Keratinocyte (primary cell): ENCODE results near the gene SLC1A3. TPM values are rescaled to one million over a fixed set of nuclear protein-coding genes. Genes with fewer than 3 reads are reported as not detected.

Experiments
- DNase-seq: peaks from one replicate; pipeline ENCODE4 v3.0.0-alpha.2; 2011; ENCODE audit warnings: low read depth, missing footprints, low spot score
- FAIRE-seq: peaks from 2 replicates; lab custom pipeline; 2011; peaks lifted over from hg19 to GRCh38; lab: Jason Lieb, UNC
- H2AFZ ChIP-seq: 2 replicates; pipeline ENCODE4 v1.6.0; 2012; ENCODE audit warnings: low read length, control low read depth, inconsistent platforms; ENCODE audit not compliant: control insufficient read depth
- H3K27ac ChIP-seq: 2 replicates; pipeline ENCODE4 v1.5.1; 2011; ENCODE audit warnings: low read length; ENCODE audit not compliant: control insufficient read depth, insufficient read depth
- H3K27me3 ChIP-seq: 3 replicates; pipeline ENCODE4 v1.6.0; 2011; ENCODE audit warnings: low read length; ENCODE audit not compliant: control insufficient read depth, insufficient read depth; ENCODE audit errors: extremely low read depth
- H3K36me3 ChIP-seq, 2 experiments: 2 replicates in 1 of 2; 3 replicates in 1 of 2; pipeline ENCODE4 v1.5.1; 2011; ENCODE audit warnings: low read length in 2 of 2, mild to moderate bottlenecking in 1 of 2; ENCODE audit not compliant: control insufficient read depth in 2 of 2, insufficient read depth in 2 of 2; ENCODE audit errors: extremely low read depth in 1 of 2
- H3K4me1 ChIP-seq: 3 replicates; pipeline ENCODE4 v1.5.1; 2011; ENCODE audit warnings: low read length; ENCODE audit not compliant: control insufficient read depth, insufficient read depth; ENCODE audit errors: extremely low read depth
- H3K4me2 ChIP-seq: 3 replicates; pipeline ENCODE4 v1.6.0; 2011; ENCODE audit warnings: low read depth, low read length; ENCODE audit not compliant: control insufficient read depth, insufficient read depth; ENCODE audit errors: extremely low read depth
- H3K4me3 ChIP-seq, 3 experiments: fragments of 200-600 bp in 1 of 3; sonication (generic) in 1 of 3; 2 replicates in 2 of 3; 3 replicates in 1 of 3; pipeline ENCODE4 v1.5.1; 2011 to 2016; ENCODE audit warnings: low read length in 3 of 3, mild to moderate bottlenecking in 3 of 3, control low read depth in 2 of 3, inconsistent platforms in 1 of 3, low read depth in 1 of 3, mixed read lengths in 1 of 3, mixed run types in 1 of 3, moderate library complexity in 1 of 3; ENCODE audit not compliant: control insufficient read depth in 2 of 3, insufficient read depth in 2 of 3; ENCODE audit errors: extremely low read depth in 1 of 3
- H3K79me2 ChIP-seq: 2 replicates; pipeline ENCODE4 v1.6.0; 2012; ENCODE audit warnings: low read length; ENCODE audit not compliant: control insufficient read depth, insufficient read depth
- H3K9ac ChIP-seq: 3 replicates; pipeline ENCODE4 v1.6.0; 2011; ENCODE audit warnings: low read length; ENCODE audit not compliant: control insufficient read depth, insufficient read depth; ENCODE audit errors: extremely low read depth
- H3K9me1 ChIP-seq: 3 replicates; pipeline ENCODE4 v1.6.0; 2011; ENCODE audit warnings: low read length; ENCODE audit not compliant: control insufficient read depth, insufficient read depth; ENCODE audit errors: extremely low read depth
- H3K9me3 ChIP-seq: 2 replicates; pipeline ENCODE4 v1.5.1; 2012; ENCODE audit warnings: low read depth, low read length; ENCODE audit not compliant: control insufficient read depth
- H4K20me1 ChIP-seq: 3 replicates; pipeline ENCODE4 v1.6.0; 2011; ENCODE audit warnings: low read length; ENCODE audit not compliant: control insufficient read depth, insufficient read depth; ENCODE audit errors: extremely low read depth
- CTCF ChIP-seq, 3 experiments: IDR thresholded peaks in 1 of 3; conservative IDR thresholded peaks in 1 of 3; optimal IDR thresholded peaks in 1 of 3; 2 replicates in 2 of 3; 3 replicates in 1 of 3; pipeline versions ENCODE3 to v1.5.1; 2011; ENCODE audit warnings: low read length in 3 of 3, mild to moderate bottlenecking in 3 of 3, moderate library complexity in 2 of 3, control low read depth in 1 of 3, inconsistent platforms in 1 of 3; ENCODE audit not compliant: insufficient read depth in 2 of 3; ENCODE audit errors: extremely low read depth in 1 of 3
- EZH2 ChIP-seq: IDR thresholded peaks from one replicate; pipeline ENCODE4 v1.6.1; 2012; ENCODE audit warnings: inconsistent platforms, mild to moderate bottlenecking, low read length, moderate library complexity
- dilution Hi-C: fragments of 300-500 bp; cut with MboI; formaldehyde crosslinking; loops from one replicate; pipeline ENCODE4 v1.7.0; 2020; ENCODE audit warnings: low sequenced_read_pairs; ENCODE audit not compliant: extremely low pct_ligation_motif_present
- polyA plus RNA-seq, 5 experiments: library from polyadenylated mRNA; depleted of rRNA in 3 of 5; stranded (reverse) in 3 of 5; stranded (forward) in 1 of 5; unstranded in 1 of 5; fragments of >200 nt; gene quantifications; 1 replicate in 1 of 5; 2 replicates in 3 of 5; 3 replicates in 1 of 5; pipeline versions ENCODE4 v1.2.1 to v1.2.3, GENCODE V29; 2011 to 2012; ENCODE audit warnings: missing spikeins in 2 of 5, low read depth in 1 of 5, low replicate concordance in 1 of 5

SLC1A3 gene
- polyA plus RNA-seq, 1 donor (not counting 4 experiments of a cell fraction or from before 2014, with no cell fraction given), result 22.2 TPM

- dilution Hi-C loops, result no loop called here
- Histone ChIP-seq H3K9me3 (no peaks in the 10 kb centered on the region), H3K4me1 (peaks cover 63% of the 10 kb centered on the region), H3K36me3 (no peaks in the 10 kb centered on the region), H3K4me3 (no peak overlapping the region), H3K9me1 (no peaks in the 10 kb centered on the region), H4K20me1 (no peaks in the 10 kb centered on the region), H3K79me2 (no peaks in the 10 kb centered on the region), H2AFZ (no peak overlapping the region), H3K9ac (no peak overlapping the region), H3K27ac (peak overlapping the region; percentile 66), H3K27me3 (no peaks in the 10 kb centered on the region), H3K4me2 (peak overlapping the region; percentile 66)
- FAIRE-seq (peak; percentile 67), DNase-seq (no peak)
- no peak for TF ChIP-seq CTCF (optimal IDR thresholded peaks at IDR 0.05 in 1 of 3, IDR thresholded peaks at IDR 0.05 in 1 of 3, conservative IDR thresholded peaks at IDR 0.05 in 1 of 3; ENCODE audit: extremely low read depth in 1 of 3, insufficient read depth in 2 of 3, low read length in 3 of 3)
- no peak for TF ChIP-seq EZH2
These were observed 50.1 kb downstream of the SLC1A3 start for GRCh38 chr5:36656556-36656955.

- peak; percentile 94 for FAIRE-seq
- peak overlapping the region; percentile 63 for H3K9ac ChIP-seq
- H3K4me3 ChIP-seq, result peak overlapping the region in 1 of 3 experiments; percentile 49
- H3K79me2 ChIP-seq, result no peaks in the 10 kb centered on the region
- H3K27ac ChIP-seq, result peak overlapping the region; percentile 90
- H4K20me1 ChIP-seq, result no peaks in the 10 kb centered on the region
- no peaks in the 10 kb centered on the region for H3K9me3 ChIP-seq
- H3K36me3 ChIP-seq, result peaks cover 0 to 1% of the 10 kb centered on the region in 2 experiments
- peaks cover 61% of the 10 kb centered on the region for H3K4me1 ChIP-seq
- H2AFZ ChIP-seq, result peak overlapping the region; percentile 55
- no peaks in the 10 kb centered on the region for H3K9me1 ChIP-seq
- H3K4me2 ChIP-seq, result peak overlapping the region; percentile 77
- peak; percentile 98 for DNase-seq
- no peaks in the 10 kb centered on the region for H3K27me3 ChIP-seq
- TF ChIP-seq CTCF (optimal IDR thresholded peaks at IDR 0.05 in 1 of 3, IDR thresholded peaks at IDR 0.05 in 1 of 3, conservative IDR thresholded peaks at IDR 0.05 in 1 of 3; ENCODE audit: extremely low read depth in 1 of 3, insufficient read depth in 2 of 3, low read length in 3 of 3), result no peak
- no peak for TF ChIP-seq EZH2
- dilution Hi-C loops, result no loop called here
These were observed 51.2 kb downstream of the SLC1A3 start for GRCh38 chr5:36657563-36657995.
